Left lobe of liver (tissue), 2 donors: ENCODE data around the gene CRADD. TPM values are rescaled to one million over a fixed set of nuclear protein-coding genes. Genes with fewer than 3 reads are reported as not detected.
"Not testable (repeated sequence)": the region's sequence is repeated elsewhere in the genome, so short reads cannot be mapped to it uniquely, and the experiment has no call there.

Experiments
- ATAC-seq: fragments of 200-7000 bp; cut with Tn5 transposase; one replicate; pipeline ENCODE4 v1.9.1; 2020; ENCODE audit warnings: mild to moderate bottlenecking, moderate library complexity
- DNase-seq: peaks from one replicate; pipeline ENCODE4 v3.0.0-alpha.2; 2020; ENCODE audit warnings: low spot score
- total RNA-seq: library from RNA; stranded (reverse); gene quantifications from one replicate; pipeline ENCODE4 v1.2.1, GENCODE V29; 2021
- donor health status: DM: no; HTN: no; CAD: no; lungs with moderate emphysema.
- donor health status: DM: no; HTN: yes; CAD: no.

Gene CRADD
- total RNA-seq, 1 donor from 2014 or later: 27.0 TPM

- ATAC-seq (no peak), DNase-seq (no peak)
Measured at GRCh38 chr12:93916402-93916801, 239.2 kb downstream of the CRADD start.

GRCh38 chr12:93918262-93918661 is 241.1 kb downstream of the CRADD start:
- ATAC-seq (no peak), DNase-seq (no peak)

- DNase-seq (no peak), ATAC-seq (no peak)
Measured at GRCh38 chr12:93918900-93919299, 241.7 kb downstream of the CRADD start.

GRCh38 chr12:93921521-93921920 is 244.3 kb downstream of the CRADD start:
- ATAC-seq: no peak
- no peak for DNase-seq

- DNase-seq: no peak
- ATAC-seq: no peak
Measured at GRCh38 chr12:93922583-93923006, 245.4 kb downstream of the CRADD start.

GRCh38 chr12:93924367-93924766 is 247.2 kb downstream of the CRADD start:
- DNase-seq: no peak
- no peak for ATAC-seq

- no peak for ATAC-seq
- DNase-seq: no peak
Measured at GRCh38 chr12:93925585-93926205, 248.5 kb downstream of the CRADD start.

GRCh38 chr12:93926237-93926636 is 249.1 kb downstream of the CRADD start:
- DNase-seq (no peak), ATAC-seq (no peak)

- DNase-seq, ATAC-seq: not testable (repeated sequence)
Measured at GRCh38 chr12:93929081-93929480, 251.9 kb downstream of the CRADD start.

GRCh38 chr12:93937812-93938211 is 260.6 kb downstream of the CRADD start:
- ATAC-seq: no peak

GRCh38 chr12:93938317-93938716 is 261.1 kb downstream of the CRADD start:
- no peak for DNase-seq
- ATAC-seq: no peak

More at GRCh38 chr12:93937812-93938211, 260.6 kb downstream of the CRADD start:
- no peak for DNase-seq

GRCh38 chr12:93938931-93939330 is 261.8 kb downstream of the CRADD start:
- ATAC-seq (no peak), DNase-seq (no peak)

- DNase-seq (no peak), ATAC-seq (no peak)
Measured at GRCh38 chr12:93939641-93940325, 262.6 kb downstream of the CRADD start.

- ATAC-seq (no peak), DNase-seq (no peak)
Measured at GRCh38 chr12:93943780-93944179, 266.6 kb downstream of the CRADD start.

- DNase-seq: no peak
- ATAC-seq: no peak
Measured at GRCh38 chr12:93944201-93944600, 267.0 kb downstream of the CRADD start.

Other genes with a start within 250 kb of the CRADD start
- gene UBE2N, start 235.4 kb upstream of the CRADD start, total RNA-seq: 25.1 TPM
- gene MRPL42, start 209.9 kb upstream of the CRADD start, total RNA-seq: 25.4 TPM
- gene SOCS2, start 104.7 kb upstream of the CRADD start, total RNA-seq: 3.1 TPM